GM19025 (cell line): ENCODE measurements around the gene PADI1.

Experiments
- ATAC-seq: cut with Tn5 transposase; IDR thresholded peaks from one replicate; pipeline ENCODE4 v1.9.1; 2021; ENCODE audit warnings: mild to moderate bottlenecking, low read depth, moderate library complexity; ENCODE audit not compliant: unreplicated experiment

Gene PADI1

DNA sequence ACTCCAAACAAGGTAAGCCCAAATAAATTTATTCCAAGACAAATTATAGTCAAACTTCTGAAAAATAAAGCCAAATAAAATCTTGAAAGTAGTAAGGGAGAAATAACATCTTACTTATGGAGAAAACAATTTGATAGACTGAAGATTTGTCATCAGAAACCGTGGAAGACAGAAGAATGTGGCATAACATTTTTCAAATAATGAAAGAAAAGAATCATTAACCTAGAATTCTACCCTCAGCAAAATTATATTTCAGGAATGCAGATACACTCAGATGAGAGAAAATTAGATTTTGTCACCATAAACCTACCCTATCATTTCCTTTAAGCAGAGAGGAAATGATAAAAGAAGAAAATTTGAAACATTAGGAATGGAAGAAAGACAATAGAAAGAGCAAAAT lies 27.3 kb upstream of the PADI1 start:
- ATAC-seq = no peak

DNA sequence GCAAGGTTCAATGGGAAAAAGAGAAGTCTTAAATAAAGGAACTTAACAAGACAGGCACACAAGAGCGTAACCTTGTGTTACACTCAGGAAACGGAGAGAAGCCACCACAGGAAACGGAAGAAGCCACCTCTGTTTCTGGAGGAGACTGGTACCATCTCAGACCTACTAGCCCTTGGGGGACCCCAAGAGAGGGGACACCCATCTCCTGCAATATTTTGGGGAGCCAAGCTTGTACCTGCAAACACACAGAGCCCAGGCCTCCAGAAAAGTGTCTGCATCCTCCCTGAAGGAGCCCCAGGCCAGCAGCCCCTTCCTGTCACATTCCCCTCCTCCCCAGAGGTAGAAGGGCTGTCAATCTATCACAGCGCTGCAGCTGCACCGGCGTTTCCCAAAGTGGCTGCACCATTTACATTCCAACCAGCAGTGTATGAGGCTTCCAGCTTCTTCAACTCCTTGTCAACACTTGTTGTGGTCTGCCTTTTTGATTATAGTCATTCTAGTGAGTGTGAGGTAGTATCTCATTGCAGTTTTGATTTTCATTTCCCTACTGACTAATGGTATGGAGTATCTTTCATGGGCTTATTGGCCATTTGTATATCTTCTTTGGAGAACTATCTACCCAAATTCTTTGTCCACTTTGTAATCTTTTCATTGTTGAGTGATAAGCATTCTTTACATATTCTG lies 23.0 kb upstream of the PADI1 start:
- no peak for ATAC-seq

- ATAC-seq = no peak
Measured at GRCh38 chr1:17183388-17184160, 21.4 kb upstream of the PADI1 start.

- no peak for ATAC-seq
Measured at GRCh38 chr1:17184161-17184665, 20.7 kb upstream of the PADI1 start.

DNA sequence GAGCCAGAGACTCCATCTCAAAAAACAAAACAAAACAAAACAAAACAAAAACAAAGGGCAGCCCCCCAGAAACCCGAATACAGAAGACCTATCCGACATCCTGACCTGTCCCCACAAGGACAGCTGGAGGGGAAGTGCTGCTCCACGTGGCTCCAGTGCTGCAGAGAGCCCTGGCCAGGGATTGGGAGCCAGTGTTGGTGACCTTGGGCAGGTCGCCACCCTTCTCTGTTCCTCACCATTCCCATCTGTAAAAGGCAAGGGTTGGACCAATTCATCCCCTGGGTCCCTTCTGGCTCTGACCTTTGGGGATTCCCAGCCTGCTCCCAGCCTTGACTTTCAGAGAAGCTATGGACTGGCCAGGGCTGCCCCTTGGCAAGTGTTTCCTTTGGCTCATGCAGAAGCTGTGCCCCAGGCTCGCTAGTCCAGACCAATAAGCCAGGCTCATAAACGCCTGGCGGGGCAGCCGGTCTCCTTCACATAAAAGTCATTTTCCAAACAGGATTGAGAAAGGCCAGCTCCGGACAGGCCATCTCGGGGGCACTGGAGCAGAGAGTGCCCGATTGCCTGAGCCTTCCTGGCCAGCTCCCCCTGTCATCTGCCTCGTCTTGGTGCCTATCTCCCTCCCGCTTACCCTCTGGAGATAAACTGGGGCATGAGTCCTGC lies 20.0 kb upstream of the PADI1 start:
- no peak for ATAC-seq

- ATAC-seq = no peak
Measured at GRCh38 chr1:17185485-17185860, 19.5 kb upstream of the PADI1 start.

- no peak for ATAC-seq
Measured at GRCh38 chr1:17186216-17186909, 18.6 kb upstream of the PADI1 start.

DNA sequence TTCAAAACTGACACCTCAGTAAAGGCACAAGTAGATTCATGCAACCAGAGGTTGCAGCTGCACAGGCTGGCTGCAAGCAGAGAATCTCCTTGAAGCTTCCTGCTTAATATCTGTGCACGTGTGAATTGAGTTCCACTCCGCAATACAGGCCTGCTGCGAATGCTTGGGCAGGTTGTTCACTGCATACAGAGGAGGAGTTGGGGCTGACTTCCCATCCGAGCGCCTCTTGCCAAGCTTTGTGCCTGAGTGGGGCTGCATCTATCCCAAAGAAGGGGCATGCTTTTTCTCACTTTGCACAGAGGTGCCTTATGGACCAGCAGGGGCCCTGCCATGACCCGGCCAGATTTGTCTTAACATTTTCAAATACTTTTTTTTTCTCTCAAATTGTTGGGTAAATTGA lies 17.9 kb upstream of the PADI1 start:
- ATAC-seq = no peak

DNA sequence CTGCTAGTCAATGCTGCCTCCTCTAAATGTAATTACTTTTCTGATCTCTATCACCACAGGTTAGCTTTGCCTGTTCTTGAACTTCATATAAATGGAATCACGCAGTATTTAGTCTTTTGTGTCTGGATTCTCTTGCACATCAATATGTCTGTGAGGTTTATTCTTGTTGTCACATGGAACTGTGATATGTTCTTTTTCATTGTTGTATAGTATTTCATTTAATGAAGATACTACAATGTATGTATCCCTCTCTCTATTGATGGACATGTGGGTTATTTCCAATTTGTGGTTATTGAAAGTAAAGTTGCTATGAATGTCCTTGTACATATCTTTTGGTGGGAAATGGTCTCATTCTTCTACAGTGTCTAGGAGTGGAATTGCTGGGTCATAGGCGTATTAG lies 16.7 kb upstream of the PADI1 start:
- no peak for ATAC-seq

- no peak for ATAC-seq
Measured at GRCh38 chr1:17188889-17189631, 15.9 kb upstream of the PADI1 start.

- ATAC-seq = no peak
Measured at GRCh38 chr1:17189632-17189990, 15.3 kb upstream of the PADI1 start.

GRCh38 chr1:17190010-17190995 lies 14.6 kb upstream of the PADI1 start:
- no peak for ATAC-seq

DNA sequence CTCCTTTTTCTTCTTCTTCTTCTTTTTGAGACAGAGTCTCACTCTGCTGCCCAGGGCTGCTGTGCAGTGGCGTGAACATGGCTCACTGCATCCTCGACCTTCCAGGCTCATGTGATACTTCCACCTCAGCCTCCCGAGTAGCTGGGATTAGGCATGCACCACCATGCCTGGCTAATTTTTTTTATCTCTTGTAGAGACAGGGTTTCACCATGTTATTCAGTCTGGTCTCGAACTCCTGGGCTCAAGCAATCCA lies 13.0 kb upstream of the PADI1 start:
- no peak for ATAC-seq

GRCh38 chr1:17192394-17193221 lies 12.3 kb upstream of the PADI1 start:
- ATAC-seq = no peak

GRCh38 chr1:17193222-17194132 lies 11.5 kb upstream of the PADI1 start:
- ATAC-seq = no peak

- no peak for ATAC-seq
Measured at GRCh38 chr1:17194133-17194475, 10.8 kb upstream of the PADI1 start.

- ATAC-seq = no peak
Measured at GRCh38 chr1:17194615-17195528, 10.1 kb upstream of the PADI1 start.
